HepG2 (cell line): ENCODE results near the gene JOSD1. TPM values are rescaled to one million over a fixed set of nuclear protein-coding genes. Genes with fewer than 3 reads are reported as not detected.

Experiments used
- AGO2 ChIP-seq: fragments of 200-400 bp; formaldehyde crosslinking; optimal IDR thresholded peaks from 2 replicates; pipeline ENCODE3; 2017; ENCODE audit warnings: mild to moderate bottlenecking, low read depth, low read length, moderate library complexity
- CBX2 ChIP-seq, 2 experiments: fragments of 200-600 bp in 1 of 2; sonication (generic); formaldehyde crosslinking in 1 of 2; IDR thresholded peaks; 2 replicates each; pipeline versions ENCODE4 v1.7.0 to v1.8.1; 2018 to 2022; ENCODE audit warnings: low read depth in 2 of 2, low read length in 1 of 2, mild to moderate bottlenecking in 1 of 2, missing genetic modification reagents in 1 of 2
- CCAR2 ChIP-seq: fragments of 200-400 bp; formaldehyde crosslinking; optimal IDR thresholded peaks from 2 replicates; pipeline ENCODE3; 2018; ENCODE audit warnings: low read depth, mild to moderate bottlenecking, low read length, moderate library complexity
- KDM5B ChIP-seq: sonication (generic); formaldehyde crosslinking; IDR thresholded peaks from 2 replicates; pipeline ENCODE4 v1.4.0; 2020; ENCODE audit warnings: missing genetic modification reagents, mild to moderate bottlenecking, borderline replicate concordance
- NFRKB ChIP-seq: fragments of 450-650 bp; IDR thresholded peaks from 2 replicates; pipeline ENCODE4 v1.6.1; 2017
- SP4 ChIP-seq: sonication (generic); formaldehyde crosslinking; IDR thresholded peaks from 2 replicates; pipeline ENCODE4 v1.8.1; 2023; ENCODE audit warnings: mild to moderate bottlenecking, missing genetic modification reagents
- ZBTB38 ChIP-seq: sonication (generic); formaldehyde crosslinking; IDR thresholded peaks from 2 replicates; pipeline ENCODE4 v1.5.1; 2020; ENCODE audit warnings: mild to moderate bottlenecking, missing genetic modification reagents
- ZFP62 ChIP-seq: sonication (generic); formaldehyde crosslinking; IDR thresholded peaks from 2 replicates; pipeline ENCODE4 v1.4.0; 2020; ENCODE audit warnings: missing genetic modification reagents
- ZNF264 ChIP-seq: sonication (generic); formaldehyde crosslinking; IDR thresholded peaks from 2 replicates; pipeline ENCODE4 v1.4.0; 2020; ENCODE audit warnings: missing genetic modification reagents
- ZNF552 ChIP-seq: sonication (generic); formaldehyde crosslinking; IDR thresholded peaks from 2 replicates; pipeline ENCODE4 v1.9.0; 2022; ENCODE audit warnings: missing genetic modification reagents, mild to moderate bottlenecking, borderline replicate concordance
- ZNF564 ChIP-seq: sonication (generic); formaldehyde crosslinking; IDR thresholded peaks from 2 replicates; pipeline ENCODE4 v1.8.1; 2023; ENCODE audit warnings: mild to moderate bottlenecking, missing genetic modification reagents
- ZNF619 ChIP-seq: sonication (generic); formaldehyde crosslinking; IDR thresholded peaks from 2 replicates; pipeline ENCODE4 v1.4.0; 2020; ENCODE audit warnings: mild to moderate bottlenecking, missing genetic modification reagents
- ZNF891 ChIP-seq: sonication (generic); formaldehyde crosslinking; IDR thresholded peaks from 2 replicates; pipeline ENCODE4 v1.5.0; 2020; ENCODE audit warnings: mild to moderate bottlenecking, missing genetic modification reagents
- ZSCAN20 ChIP-seq: sonication (generic); formaldehyde crosslinking; IDR thresholded peaks from 2 replicates; pipeline ENCODE4 v1.4.0; 2020; ENCODE audit warnings: missing genetic modification reagents, mild to moderate bottlenecking, borderline replicate concordance
- polyA plus RNA-seq, 8 experiments: library from polyadenylated mRNA; depleted of rRNA in 3 of 8; stranded (reverse) in 7 of 8; unstranded in 1 of 8; fragments of >200 nt; fragmentation: Illumina TruSeq in 4 of 8; extraction: Trizol in 4 of 8; gene quantifications; 2 replicates each; pipeline versions ENCODE4 v1.2.1 to v1.2.3, GENCODE V29; 2011 to 2016; ENCODE audit warnings: low read depth in 4 of 8, missing spikeins in 1 of 8, mixed read lengths in 1 of 8; ENCODE audit not compliant: insufficient read depth in 1 of 8
- total RNA-seq, 5 experiments: library from RNA; depleted of rRNA; stranded (reverse); fragments of >200 nt; fragmentation: Illumina TruSeq; extraction: Trizol; gene quantifications; 2 replicates each; pipeline ENCODE4 v1.2.3, GENCODE V29; 2016; ENCODE audit warnings: low read depth in 1 of 5
- TF ChIP-seq, protein P1 (sequence below): sonication (generic); formaldehyde crosslinking; conservative IDR thresholded peaks from 2 replicates; pipeline ENCODE4 v1.8.0; 2022; ENCODE audit warnings: missing genetic modification reagents
- TF ChIP-seq, protein P2 (sequence below): sonication (generic); formaldehyde crosslinking; IDR thresholded peaks from 2 replicates; pipeline ENCODE4 v1.9.0; 2022; ENCODE audit warnings: missing genetic modification reagents, mild to moderate bottlenecking, borderline replicate concordance
- TF ChIP-seq, protein P3 (sequence below): conservative IDR thresholded peaks from 2 replicates; pipeline ENCODE4 v1.6.1; 2018; ENCODE audit warnings: missing genetic modification reagents
- TF ChIP-seq, protein P4 (sequence below): sonication (generic); formaldehyde crosslinking; IDR thresholded peaks from 2 replicates; pipeline ENCODE4 v1.4.0; 2020; ENCODE audit warnings: low read depth, mild to moderate bottlenecking, missing genetic modification reagents

The JOSD1 gene
- total and polyA plus RNA-seq, 2 of the 13 experiments (the other 11 are each of a cell fraction or from before 2014, with no cell fraction given): 31.7 to 38.4 TPM

DNA sequence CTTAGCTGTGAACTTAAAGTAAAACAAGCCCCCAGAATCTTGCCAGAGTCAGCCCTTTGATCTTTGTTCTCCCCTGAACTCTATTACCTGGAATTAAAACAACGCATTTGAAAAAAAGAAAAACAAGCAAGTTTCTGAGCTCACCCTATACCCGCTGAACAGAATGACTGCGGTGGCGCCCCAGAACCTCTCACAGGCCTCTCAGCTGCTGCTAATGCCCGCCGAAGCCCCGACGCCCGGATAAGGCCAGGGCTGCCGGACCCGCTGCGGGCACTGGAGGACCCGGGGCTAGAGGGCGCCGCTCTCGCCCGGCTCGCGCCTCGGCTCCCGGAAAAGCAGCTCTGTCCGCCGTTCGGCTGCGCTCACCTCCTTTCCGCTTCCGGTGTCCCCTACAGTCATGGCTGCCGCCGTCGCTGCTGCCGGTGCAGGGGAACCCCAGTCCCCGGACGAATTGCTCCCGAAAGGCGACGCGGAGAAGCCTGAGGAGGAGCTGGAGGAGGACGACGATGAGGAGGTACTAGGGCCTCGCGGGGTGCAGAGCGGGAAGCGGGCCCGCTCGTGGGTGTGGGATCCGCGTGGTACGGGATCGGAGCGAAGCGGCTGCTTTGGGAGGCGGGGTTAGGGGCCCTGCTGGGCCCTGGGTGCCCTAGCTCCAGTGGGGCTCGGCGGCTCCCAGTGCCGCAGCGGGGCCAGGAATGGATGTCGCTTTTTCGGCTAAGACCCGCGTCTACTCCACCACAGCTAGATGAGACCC is 19.0 kb downstream of the JOSD1 start, which contains the start of gene TOMM22 (continued):
- TF ChIP-seq ZBTB38 (peak; percentile 96), ZNF264 (peak; percentile 90), CCAR2 (no peak), KDM5B (peak; percentile 89; the same call in 1 of the 2 replicates), ZNF619 (CRISPR knock-in tag) (peak; percentile 90; the same call in 1 of the 2 replicates), NFRKB (peak; percentile 47; the same call in 1 of the 2 replicates), ZNF564 (CRISPR knock-in tag) (peak; percentile 93), ZNF891 (CRISPR knock-in tag) (peak; percentile 17; the same call in 1 of the 2 replicates), ZNF552 (CRISPR knock-in tag) (peak; percentile 70; the same call in 1 of the 2 replicates), CBX2 (IDR thresholded peaks at IDR 0.05; ENCODE audit: low read depth, low read length) (no peak), CBX2 (CRISPR knock-in tag; IDR thresholded peaks at IDR 0.05; ENCODE audit: low read depth) (no peak), ZFP62 (CRISPR knock-in tag) (0 out of 2 replicates have a peak, but pooled peaks have one; percentile 46), AGO2 (peak; percentile 86), SP4 (CRISPR knock-in tag) (peak; percentile 81), ZSCAN20 (no peak)
- TF ChIP-seq, protein P1, sequence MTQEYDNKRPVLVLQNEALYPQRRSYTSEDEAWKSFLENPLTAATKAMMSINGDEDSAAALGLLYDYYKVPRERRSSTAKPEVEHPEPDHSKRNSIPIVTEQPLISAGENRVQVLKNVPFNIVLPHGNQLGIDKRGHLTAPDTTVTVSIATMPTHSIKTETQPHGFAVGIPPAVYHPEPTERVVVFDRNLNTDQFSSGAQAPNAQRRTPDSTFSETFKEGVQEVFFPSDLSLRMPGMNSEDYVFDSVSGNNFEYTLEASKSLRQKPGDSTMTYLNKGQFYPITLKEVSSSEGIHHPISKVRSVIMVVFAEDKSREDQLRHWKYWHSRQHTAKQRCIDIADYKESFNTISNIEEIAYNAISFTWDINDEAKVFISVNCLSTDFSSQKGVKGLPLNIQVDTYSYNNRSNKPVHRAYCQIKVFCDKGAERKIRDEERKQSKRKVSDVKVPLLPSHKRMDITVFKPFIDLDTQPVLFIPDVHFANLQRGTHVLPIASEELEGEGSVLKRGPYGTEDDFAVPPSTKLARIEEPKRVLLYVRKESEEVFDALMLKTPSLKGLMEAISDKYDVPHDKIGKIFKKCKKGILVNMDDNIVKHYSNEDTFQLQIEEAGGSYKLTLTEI: no peak
- TF ChIP-seq, protein P2, sequence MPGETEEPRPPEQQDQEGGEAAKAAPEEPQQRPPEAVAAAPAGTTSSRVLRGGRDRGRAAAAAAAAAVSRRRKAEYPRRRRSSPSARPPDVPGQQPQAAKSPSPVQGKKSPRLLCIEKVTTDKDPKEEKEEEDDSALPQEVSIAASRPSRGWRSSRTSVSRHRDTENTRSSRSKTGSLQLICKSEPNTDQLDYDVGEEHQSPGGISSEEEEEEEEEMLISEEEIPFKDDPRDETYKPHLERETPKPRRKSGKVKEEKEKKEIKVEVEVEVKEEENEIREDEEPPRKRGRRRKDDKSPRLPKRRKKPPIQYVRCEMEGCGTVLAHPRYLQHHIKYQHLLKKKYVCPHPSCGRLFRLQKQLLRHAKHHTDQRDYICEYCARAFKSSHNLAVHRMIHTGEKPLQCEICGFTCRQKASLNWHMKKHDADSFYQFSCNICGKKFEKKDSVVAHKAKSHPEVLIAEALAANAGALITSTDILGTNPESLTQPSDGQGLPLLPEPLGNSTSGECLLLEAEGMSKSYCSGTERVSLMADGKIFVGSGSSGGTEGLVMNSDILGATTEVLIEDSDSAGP (CRISPR knock-in tag): peak; percentile 96
- TF ChIP-seq, protein P3, sequence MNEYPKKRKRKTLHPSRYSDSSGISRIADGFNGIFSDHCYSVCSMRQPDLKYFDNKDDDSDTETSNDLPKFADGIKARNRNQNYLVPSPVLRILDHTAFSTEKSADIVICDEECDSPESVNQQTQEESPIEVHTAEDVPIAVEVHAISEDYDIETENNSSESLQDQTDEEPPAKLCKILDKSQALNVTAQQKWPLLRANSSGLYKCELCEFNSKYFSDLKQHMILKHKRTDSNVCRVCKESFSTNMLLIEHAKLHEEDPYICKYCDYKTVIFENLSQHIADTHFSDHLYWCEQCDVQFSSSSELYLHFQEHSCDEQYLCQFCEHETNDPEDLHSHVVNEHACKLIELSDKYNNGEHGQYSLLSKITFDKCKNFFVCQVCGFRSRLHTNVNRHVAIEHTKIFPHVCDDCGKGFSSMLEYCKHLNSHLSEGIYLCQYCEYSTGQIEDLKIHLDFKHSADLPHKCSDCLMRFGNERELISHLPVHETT (CRISPR knock-in tag): peak; percentile 93
- TF ChIP-seq, protein P4, sequence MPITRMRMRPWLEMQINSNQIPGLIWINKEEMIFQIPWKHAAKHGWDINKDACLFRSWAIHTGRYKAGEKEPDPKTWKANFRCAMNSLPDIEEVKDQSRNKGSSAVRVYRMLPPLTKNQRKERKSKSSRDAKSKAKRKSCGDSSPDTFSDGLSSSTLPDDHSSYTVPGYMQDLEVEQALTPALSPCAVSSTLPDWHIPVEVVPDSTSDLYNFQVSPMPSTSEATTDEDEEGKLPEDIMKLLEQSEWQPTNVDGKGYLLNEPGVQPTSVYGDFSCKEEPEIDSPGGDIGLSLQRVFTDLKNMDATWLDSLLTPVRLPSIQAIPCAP (CRISPR knock-in tag): no peak
